Measurements from ENCODE around the gene ZDHHC13. TPM values are rescaled to one million over a fixed set of nuclear protein-coding genes. Genes with fewer than 3 reads are reported as not detected.

ZDHHC13 gene
- polyA plus RNA-seq, 1 of the 3 experiments (the other 2 are of a cell fraction) = 8.2 TPM

GRCh38 chr11:19185516-19186052, 68.6 kb downstream of the ZDHHC13 start:
- H3K4me2 ChIP-seq = no peak overlapping the region
- CTCF ChIA-PET = interaction anchor here (1.3 to 1.9 kb wide), 2 partner anchors 13 to 109 kb away, joined by 4 to 5 read pairs; no protein-coding TSS in a partner anchor
- no peaks in the 10 kb centered on the region for H3K9me3 ChIP-seq
- H3F3A ChIP-seq (replicated peaks; ENCODE audit: insufficient read depth) = no peaks in the 10 kb centered on the region
- no peak for DNase-seq
- POLR2A ChIA-PET = no interaction called here
- TF ChIP-seq MEF2A (IDR thresholded peaks at IDR 0.05; ENCODE audit: borderline replicate concordance, low read depth) (no peak), CHD2 (IDR thresholded peaks at IDR 0.05; ENCODE audit: low read length, partially characterized antibody) (no peak), FOXJ3 (CRISPR knock-in tag; IDR thresholded peaks at IDR 0.05) (no peak), RFX5 (IDR thresholded peaks at IDR 0.05; ENCODE audit: low read length) (no peak), EP300 (IDR thresholded peaks at IDR 0.05; ENCODE audit: borderline replicate concordance in 1 of 2, low read depth in 1 of 2, low read length in 1 of 2) (no peak), EZH2phosphoT487 (IDR thresholded peaks at IDR 0.05; ENCODE audit: borderline replicate concordance, low read depth) (no peak), MXI1 (IDR thresholded peaks at IDR 0.05; ENCODE audit: low read depth, low read length) (no peak), FOXM1 (IDR thresholded peaks at IDR 0.05; ENCODE audit: low read depth) (no peak), SIN3A (IDR thresholded peaks at IDR 0.05; ENCODE audit: borderline replicate concordance, low read depth, low read length) (no peak), USF2 (IDR thresholded peaks at IDR 0.05; ENCODE audit: borderline replicate concordance, low read depth, low read length) (no peak), FOSL2 (IDR thresholded peaks at IDR 0.05; ENCODE audit: borderline replicate concordance, low read depth) (no peak), YY1 (IDR thresholded peaks at IDR 0.05; ENCODE audit: low read depth) (no peak), TAF1 (IDR thresholded peaks at IDR 0.05; ENCODE audit: borderline replicate concordance, low read depth, low read length) (no peak), ELF1 (IDR thresholded peaks at IDR 0.05) (no peak), JUND (IDR thresholded peaks at IDR 0.05) (no peak), SMC3 (IDR thresholded peaks at IDR 0.05; ENCODE audit: low read depth, low read length) (no peak)
- TF ChIP-seq, protein P1, sequence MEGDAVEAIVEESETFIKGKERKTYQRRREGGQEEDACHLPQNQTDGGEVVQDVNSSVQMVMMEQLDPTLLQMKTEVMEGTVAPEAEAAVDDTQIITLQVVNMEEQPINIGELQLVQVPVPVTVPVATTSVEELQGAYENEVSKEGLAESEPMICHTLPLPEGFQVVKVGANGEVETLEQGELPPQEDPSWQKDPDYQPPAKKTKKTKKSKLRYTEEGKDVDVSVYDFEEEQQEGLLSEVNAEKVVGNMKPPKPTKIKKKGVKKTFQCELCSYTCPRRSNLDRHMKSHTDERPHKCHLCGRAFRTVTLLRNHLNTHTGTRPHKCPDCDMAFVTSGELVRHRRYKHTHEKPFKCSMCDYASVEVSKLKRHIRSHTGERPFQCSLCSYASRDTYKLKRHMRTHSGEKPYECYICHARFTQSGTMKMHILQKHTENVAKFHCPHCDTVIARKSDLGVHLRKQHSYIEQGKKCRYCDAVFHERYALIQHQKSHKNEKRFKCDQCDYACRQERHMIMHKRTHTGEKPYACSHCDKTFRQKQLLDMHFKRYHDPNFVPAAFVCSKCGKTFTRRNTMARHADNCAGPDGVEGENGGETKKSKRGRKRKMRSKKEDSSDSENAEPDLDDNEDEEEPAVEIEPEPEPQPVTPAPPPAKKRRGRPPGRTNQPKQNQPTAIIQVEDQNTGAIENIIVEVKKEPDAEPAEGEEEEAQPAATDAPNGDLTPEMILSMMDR (IDR thresholded peaks at IDR 0.05) = no peak
- TF ChIP-seq, protein P2, sequence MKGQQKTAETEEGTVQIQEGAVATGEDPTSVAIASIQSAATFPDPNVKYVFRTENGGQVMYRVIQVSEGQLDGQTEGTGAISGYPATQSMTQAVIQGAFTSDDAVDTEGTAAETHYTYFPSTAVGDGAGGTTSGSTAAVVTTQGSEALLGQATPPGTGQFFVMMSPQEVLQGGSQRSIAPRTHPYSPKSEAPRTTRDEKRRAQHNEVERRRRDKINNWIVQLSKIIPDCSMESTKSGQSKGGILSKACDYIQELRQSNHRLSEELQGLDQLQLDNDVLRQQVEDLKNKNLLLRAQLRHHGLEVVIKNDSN (IDR thresholded peaks at IDR 0.05; ENCODE audit: borderline replicate concordance, low read depth) = no peak
- TF ChIP-seq, protein P3, sequence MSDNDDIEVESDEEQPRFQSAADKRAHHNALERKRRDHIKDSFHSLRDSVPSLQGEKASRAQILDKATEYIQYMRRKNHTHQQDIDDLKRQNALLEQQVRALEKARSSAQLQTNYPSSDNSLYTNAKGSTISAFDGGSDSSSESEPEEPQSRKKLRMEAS (IDR thresholded peaks at IDR 0.05; ENCODE audit: low read depth) = no peak
- no peaks in the 10 kb centered on the region; a peak in 1 of 4 replicates for H3K4me1 ChIP-seq (ENCODE audit: control insufficient read depth in 1 of 2, insufficient read depth in 2 of 2, low read depth in 1 of 2, low read length in 1 of 2)
- no peak overlapping the region for H3K4me3 ChIP-seq (ENCODE audit: low read depth in 2 of 2, low read length in 1 of 2)
- H3K79me2 ChIP-seq (ENCODE audit: insufficient read depth) = no peaks in the 10 kb centered on the region
- H3K27ac ChIP-seq (ENCODE audit: low read depth in 2 of 2, low read length in 1 of 2) = no peak overlapping the region
- no peaks in the 10 kb centered on the region for H4K20me1 ChIP-seq (ENCODE audit: insufficient read depth)
- 41% methylated on average over 6 of the region's 6 CpGs for WGBS (ENCODE audit: low lambda C conversion rate)
- no peak overlapping the region for H3K9ac ChIP-seq
- H2AFZ ChIP-seq (ENCODE audit: low read depth) = no peak overlapping the region
- no peaks in the 10 kb centered on the region for H3K9me2 ChIP-seq
- H3K27me3 ChIP-seq (ENCODE audit: insufficient read depth) = no peaks in the 10 kb centered on the region
- no peaks in the 10 kb centered on the region for H3K36me3 ChIP-seq (replicated peaks in 1 of 2; ENCODE audit: control insufficient read depth in 1 of 2, insufficient read depth in 2 of 2, low read length in 1 of 2)
